HL-60/S4 treated with retinoic acid at 250 ng/mL for 4 days and 3 days (cell line): ENCODE results near the gene NELFB.

ENCODE experiments used
- in situ Hi-C: fragments of 300-500 bp; cut with MboI; formaldehyde crosslinking; loops from 2 replicates; pipeline ENCODE4 v1.7.0; 2022; ENCODE audit warnings: low sequenced_read_pairs

The NELFB gene

GRCh38 chr9:137311986-137312851 lies 57.1 kb downstream of the NELFB start:
- in situ Hi-C loops, result no loop called here

- in situ Hi-C loops, result no loop called here
Observed at GRCh38 chr9:137312852-137313325, 57.8 kb downstream of the NELFB start.

- in situ Hi-C loops, result no loop called here
Observed at GRCh38 chr9:137313326-137313936, 58.3 kb downstream of the NELFB start.

GRCh38 chr9:137313956-137314560 lies 58.9 kb downstream of the NELFB start:
- in situ Hi-C loops, result no loop called here

- in situ Hi-C loops, result no loop called here
Observed at GRCh38 chr9:137314561-137315560, 59.7 kb downstream of the NELFB start.

GRCh38 chr9:137315581-137316011 lies 60.5 kb downstream of the NELFB start:
- in situ Hi-C loops, result no loop called here

- in situ Hi-C loops, result no loop called here
Observed at GRCh38 chr9:137316012-137316981, 61.2 kb downstream of the NELFB start.

GRCh38 chr9:137317021-137317717 lies 62.0 kb downstream of the NELFB start:
- in situ Hi-C loops, result no loop called here

- in situ Hi-C loops, result no loop called here
Observed at GRCh38 chr9:137317718-137318511, 62.8 kb downstream of the NELFB start.

- in situ Hi-C loops, result no loop called here
Observed at GRCh38 chr9:137318602-137319001, 63.5 kb downstream of the NELFB start.

- in situ Hi-C loops, result no loop called here
Observed at GRCh38 chr9:137319011-137319738, 64.0 kb downstream of the NELFB start.

- in situ Hi-C loops, result no loop called here
Observed at GRCh38 chr9:137319739-137320551, 64.8 kb downstream of the NELFB start.

GRCh38 chr9:137320555-137321384 lies 65.6 kb downstream of the NELFB start:
- in situ Hi-C loops, result no loop called here

- in situ Hi-C loops, result no loop called here
Observed at GRCh38 chr9:137321726-137322361, 66.7 kb downstream of the NELFB start.
